Ishikawa (cell line): Measurements from ENCODE around the gene XBP1.

Experiments
- CEBPB ChIP-seq: IDR thresholded peaks from 2 replicates; pipeline ENCODE4 v1.6.1; 2012
- CREB1 ChIP-seq: IDR thresholded peaks from 2 replicates; pipeline ENCODE4 v1.6.1; 2012; ENCODE audit warnings: low read depth
- EGR1 ChIP-seq: IDR thresholded peaks from 2 replicates; pipeline ENCODE4 v1.6.1; 2012
- EP300 ChIP-seq: IDR thresholded peaks from 2 replicates; pipeline ENCODE4 v1.6.1; 2012; ENCODE audit warnings: borderline replicate concordance
- FOXM1 ChIP-seq: IDR thresholded peaks from 2 replicates; pipeline ENCODE4 v1.6.1; 2012; ENCODE audit warnings: low read depth, borderline replicate concordance
- MAX ChIP-seq: IDR thresholded peaks from 2 replicates; pipeline ENCODE4 v1.6.1; 2012
- NFIC ChIP-seq: IDR thresholded peaks from 2 replicates; pipeline ENCODE4 v1.6.1; 2012
- RAD21 ChIP-seq: IDR thresholded peaks from 2 replicates; pipeline ENCODE4 v1.6.1; 2012; ENCODE audit warnings: low read depth
- TAF1 ChIP-seq: IDR thresholded peaks from 2 replicates; pipeline ENCODE4 v1.6.1; 2012; ENCODE audit warnings: low read depth, mild to moderate bottlenecking
- TCF12 ChIP-seq: IDR thresholded peaks from 2 replicates; pipeline ENCODE4 v1.6.1; 2012; ENCODE audit warnings: low read depth
- TEAD4 ChIP-seq: IDR thresholded peaks from 2 replicates; pipeline ENCODE4 v1.6.1; 2012
- YY1 ChIP-seq: IDR thresholded peaks from 2 replicates; pipeline ENCODE4 v1.6.1; 2012; ENCODE audit warnings: low read depth
- ZBTB7A ChIP-seq: IDR thresholded peaks from 2 replicates; pipeline ENCODE4 v1.6.1; 2012; ENCODE audit warnings: low read depth
- TF ChIP-seq, protein P1 (sequence below): IDR thresholded peaks from 2 replicates; pipeline ENCODE4 v1.6.1; 2012
- TF ChIP-seq, protein P2 (sequence below): IDR thresholded peaks from 2 replicates; pipeline ENCODE4 v1.6.1; 2012; ENCODE audit warnings: low read depth, mild to moderate bottlenecking

XBP1 gene

GRCh38 chr22:28801845-28802594 lies 1.7 kb upstream of the XBP1 start:
- no peak for TF ChIP-seq EGR1
- no peak for TF ChIP-seq TCF12
- TF ChIP-seq TEAD4 = no peak
- TF ChIP-seq, protein P1, sequence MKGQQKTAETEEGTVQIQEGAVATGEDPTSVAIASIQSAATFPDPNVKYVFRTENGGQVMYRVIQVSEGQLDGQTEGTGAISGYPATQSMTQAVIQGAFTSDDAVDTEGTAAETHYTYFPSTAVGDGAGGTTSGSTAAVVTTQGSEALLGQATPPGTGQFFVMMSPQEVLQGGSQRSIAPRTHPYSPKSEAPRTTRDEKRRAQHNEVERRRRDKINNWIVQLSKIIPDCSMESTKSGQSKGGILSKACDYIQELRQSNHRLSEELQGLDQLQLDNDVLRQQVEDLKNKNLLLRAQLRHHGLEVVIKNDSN = no peak
- TF ChIP-seq CEBPB = no peak
- TF ChIP-seq, protein P2, sequence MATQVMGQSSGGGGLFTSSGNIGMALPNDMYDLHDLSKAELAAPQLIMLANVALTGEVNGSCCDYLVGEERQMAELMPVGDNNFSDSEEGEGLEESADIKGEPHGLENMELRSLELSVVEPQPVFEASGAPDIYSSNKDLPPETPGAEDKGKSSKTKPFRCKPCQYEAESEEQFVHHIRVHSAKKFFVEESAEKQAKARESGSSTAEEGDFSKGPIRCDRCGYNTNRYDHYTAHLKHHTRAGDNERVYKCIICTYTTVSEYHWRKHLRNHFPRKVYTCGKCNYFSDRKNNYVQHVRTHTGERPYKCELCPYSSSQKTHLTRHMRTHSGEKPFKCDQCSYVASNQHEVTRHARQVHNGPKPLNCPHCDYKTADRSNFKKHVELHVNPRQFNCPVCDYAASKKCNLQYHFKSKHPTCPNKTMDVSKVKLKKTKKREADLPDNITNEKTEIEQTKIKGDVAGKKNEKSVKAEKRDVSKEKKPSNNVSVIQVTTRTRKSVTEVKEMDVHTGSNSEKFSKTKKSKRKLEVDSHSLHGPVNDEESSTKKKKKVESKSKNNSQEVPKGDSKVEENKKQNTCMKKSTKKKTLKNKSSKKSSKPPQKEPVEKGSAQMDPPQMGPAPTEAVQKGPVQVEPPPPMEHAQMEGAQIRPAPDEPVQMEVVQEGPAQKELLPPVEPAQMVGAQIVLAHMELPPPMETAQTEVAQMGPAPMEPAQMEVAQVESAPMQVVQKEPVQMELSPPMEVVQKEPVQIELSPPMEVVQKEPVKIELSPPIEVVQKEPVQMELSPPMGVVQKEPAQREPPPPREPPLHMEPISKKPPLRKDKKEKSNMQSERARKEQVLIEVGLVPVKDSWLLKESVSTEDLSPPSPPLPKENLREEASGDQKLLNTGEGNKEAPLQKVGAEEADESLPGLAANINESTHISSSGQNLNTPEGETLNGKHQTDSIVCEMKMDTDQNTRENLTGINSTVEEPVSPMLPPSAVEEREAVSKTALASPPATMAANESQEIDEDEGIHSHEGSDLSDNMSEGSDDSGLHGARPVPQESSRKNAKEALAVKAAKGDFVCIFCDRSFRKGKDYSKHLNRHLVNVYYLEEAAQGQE = no peak
- no peak for TF ChIP-seq RAD21
- no peak for TF ChIP-seq FOXM1

- TF ChIP-seq TCF12 (peak; percentile 18; the same call in 1 of the 2 replicates), MAX (no peak; the same call in 1 of the 2 replicates)
Measured at GRCh38 chr22:28799606-28800307, 612 bp downstream of the XBP1 start.

DNA sequence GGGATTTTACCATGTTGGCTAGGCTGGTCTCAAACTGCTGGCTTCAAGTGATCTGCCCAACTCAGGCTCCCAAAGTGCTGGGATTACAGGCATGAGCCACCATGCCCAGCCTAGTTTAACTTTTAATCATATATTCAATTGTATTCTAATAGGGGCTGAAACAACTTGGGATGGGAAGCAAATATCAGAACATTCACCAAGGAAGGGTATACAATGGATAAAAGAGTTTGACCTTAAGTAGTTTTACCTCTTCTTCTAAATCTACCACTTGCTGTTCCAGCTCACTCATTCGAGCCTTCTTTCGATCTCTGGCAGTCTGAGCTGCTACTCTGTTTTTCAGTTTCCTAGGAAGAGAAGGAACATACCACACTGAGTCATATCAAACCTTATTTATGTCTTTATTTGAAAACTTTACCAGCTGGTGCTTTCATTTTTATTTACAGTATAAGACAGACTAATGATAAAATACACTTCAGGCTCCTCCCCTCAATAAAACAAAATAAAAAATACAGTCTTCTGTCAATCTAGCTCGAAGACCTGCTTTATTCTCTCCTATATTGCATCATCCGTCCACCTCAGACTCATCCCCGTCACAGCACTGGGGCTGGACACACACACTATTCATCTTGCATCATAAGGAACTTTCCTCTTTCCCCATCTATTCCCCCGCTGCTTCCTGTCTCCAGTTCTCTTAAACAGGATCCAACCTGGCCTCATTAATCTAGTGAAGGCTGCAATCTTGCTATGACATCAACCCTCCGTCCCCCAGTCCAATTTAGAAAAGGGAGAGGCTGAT lies 1.4 kb downstream of the XBP1 start:
- TF ChIP-seq CEBPB = peak; percentile 65; the same call in 1 of the 2 replicates
- TF ChIP-seq NFIC = no peak
- TF ChIP-seq CREB1 = no peak
- no peak for TF ChIP-seq EGR1

DNA sequence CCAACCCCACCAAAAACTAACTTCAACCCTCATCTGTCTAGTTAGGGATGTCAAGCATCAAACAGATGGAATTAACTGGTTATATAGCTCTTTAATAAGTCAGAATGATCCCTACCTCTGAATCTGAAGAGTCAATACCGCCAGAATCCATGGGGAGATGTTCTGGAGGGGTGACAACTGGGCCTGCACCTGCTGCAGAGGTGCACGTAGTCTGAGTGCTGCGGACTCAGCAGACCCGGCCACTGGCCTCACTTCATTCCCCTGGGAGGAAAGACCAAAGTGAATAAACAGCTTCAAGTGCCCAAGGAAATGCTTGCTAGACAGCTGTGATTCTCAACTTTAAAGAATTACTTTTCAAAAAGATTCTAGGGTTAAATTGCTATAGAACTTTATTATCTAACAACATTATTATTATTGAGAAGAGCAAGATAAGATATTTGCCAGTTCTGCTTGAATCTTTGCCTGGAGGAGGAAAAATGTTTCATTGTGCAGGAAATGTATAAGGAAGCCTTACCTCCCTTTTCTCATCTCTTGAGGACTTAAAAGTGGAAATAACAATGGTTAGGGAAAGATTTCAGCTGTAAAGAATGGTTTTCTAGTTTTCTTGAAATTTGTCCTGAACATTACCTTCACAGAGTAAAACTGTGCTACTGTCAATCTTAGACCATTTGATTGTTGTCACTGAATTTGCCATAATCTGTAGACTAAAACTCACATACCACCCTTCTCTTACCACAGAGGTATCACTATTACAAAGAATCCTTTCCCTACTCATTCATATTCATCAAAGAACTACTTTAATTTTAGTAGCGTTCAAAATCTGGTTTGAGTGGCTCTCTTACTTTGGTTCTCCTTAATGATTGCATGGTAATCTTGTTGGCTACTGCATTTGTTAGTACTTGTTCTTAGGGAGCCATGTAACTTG lies 4.2 kb downstream of the XBP1 start:
- no peak for TF ChIP-seq YY1
- TF ChIP-seq EP300 = no peak
- TF ChIP-seq CEBPB = no peak
- TF ChIP-seq, protein P2 = no peak
- no peak for TF ChIP-seq NFIC
- no peak for TF ChIP-seq MAX
- TF ChIP-seq TEAD4 = no peak
- TF ChIP-seq RAD21 = no peak
- no peak for TF ChIP-seq EGR1
- TF ChIP-seq TCF12 = no peak
- TF ChIP-seq, protein P1 = no peak
- no peak for TF ChIP-seq TAF1
- TF ChIP-seq FOXM1 = no peak
- TF ChIP-seq ZBTB7A = no peak
- TF ChIP-seq CREB1 = no peak

DNA sequence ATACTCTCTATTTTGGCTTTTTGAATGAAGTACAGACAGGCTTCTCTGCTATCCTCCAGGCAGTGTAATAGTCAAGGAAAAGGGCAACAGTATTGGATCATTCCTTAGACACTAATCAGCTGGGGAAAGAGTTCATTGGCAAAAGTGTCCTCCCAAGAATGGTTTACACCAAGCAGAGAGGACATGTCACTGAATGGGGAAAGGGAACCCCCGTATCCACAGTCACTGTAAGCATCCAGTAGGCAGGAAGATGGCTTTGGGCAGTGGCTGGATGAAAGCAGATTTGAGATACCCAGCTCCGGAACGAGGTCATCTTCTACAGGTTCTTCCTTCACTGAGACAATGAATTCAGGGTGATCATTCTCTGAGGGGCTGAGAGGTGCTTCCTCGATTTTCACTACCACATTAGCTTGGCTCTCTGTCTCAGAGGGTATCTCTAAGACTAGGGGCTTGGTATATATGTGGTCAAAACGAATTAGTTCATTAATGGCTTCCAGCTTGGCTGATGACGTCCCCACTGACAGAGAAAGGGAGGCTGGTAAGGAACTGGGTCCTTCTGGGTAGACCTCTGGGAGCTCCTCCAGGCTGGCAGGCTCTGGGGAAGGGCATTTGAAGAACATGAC lies 5.2 kb downstream of the XBP1 start:
- TF ChIP-seq NFIC (no peak), EGR1 (no peak), ZBTB7A (no peak), MAX (no peak), YY1 (no peak), FOXM1 (no peak), CEBPB (no peak), TEAD4 (no peak), CREB1 (no peak), EP300 (no peak)
- TF ChIP-seq, protein P2 = no peak
